ENCODE measurements around the gene GPATCH2L. TPM values are rescaled to one million over a fixed set of nuclear protein-coding genes. Genes with fewer than 3 reads are reported as not detected.

The GPATCH2L gene
- total and polyA plus RNA-seq, 2 of the 13 experiments (the other 11 are each of a cell fraction or from before 2014, with no cell fraction given): 14.4 to 29.0 TPM

- TF ChIP-seq ZNF503 (CRISPR knock-in tag; IDR thresholded peaks at IDR 0.05) (no peak), SMAD3 (CRISPR knock-in tag; IDR thresholded peaks at IDR 0.05) (no peak), SP2 (CRISPR knock-in tag; IDR thresholded peaks at IDR 0.05) (peak; percentile 80), GABPA (IDR thresholded peaks at IDR 0.05; ENCODE audit: low read depth, low read length) (peak; percentile 94), GABPA (CRISPR knock-in tag; IDR thresholded peaks at IDR 0.05; ENCODE audit: low read depth) (peak; percentile 97), ZNF335 (CRISPR knock-in tag; IDR thresholded peaks at IDR 0.05) (0 out of 2 replicates have a peak, but pooled peaks have one; percentile 22), ZNF792 (CRISPR knock-in tag; IDR thresholded peaks at IDR 0.05) (no peak), MYC (CRISPR knock-in tag; IDR thresholded peaks at IDR 0.05; ENCODE audit: borderline replicate concordance) (peak; percentile 16; the same call in 1 of the 2 replicates), SOX13 (IDR thresholded peaks at IDR 0.05) (no peak), SOX13 (CRISPR knock-in tag; conservative IDR thresholded peaks at IDR 0.05 in 1 of 2, IDR thresholded peaks at IDR 0.05 in 1 of 2) (no peak), SRSF9 (IDR thresholded peaks at IDR 0.05; ENCODE audit: borderline replicate concordance, insufficient read depth, low read depth, low read length, poor library complexity, severe bottlenecking) (no peak), KLF11 (CRISPR knock-in tag; IDR thresholded peaks at IDR 0.05) (peak; percentile 23; the same call in 1 of the 2 replicates), RFXAP (CRISPR knock-in tag; IDR thresholded peaks at IDR 0.05; ENCODE audit: borderline replicate concordance) (no peak), ZBTB3 (CRISPR knock-in tag; IDR thresholded peaks at IDR 0.05; ENCODE audit: borderline replicate concordance, low read depth) (0 out of 2 replicates have a peak, but pooled peaks have one; percentile 44), MZF1 (CRISPR knock-in tag; IDR thresholded peaks at IDR 0.05; ENCODE audit: borderline replicate concordance) (no peak), RBM22 (optimal IDR thresholded peaks at IDR 0.05; ENCODE audit: low read length) (no peak), POGZ (CRISPR knock-in tag; IDR thresholded peaks at IDR 0.05) (peak; percentile 93), IRF2 (CRISPR knock-in tag; IDR thresholded peaks at IDR 0.05) (peak; percentile 54; the same call in 1 of the 2 replicates), LBX2 (CRISPR knock-in tag; IDR thresholded peaks at IDR 0.05; ENCODE audit: borderline replicate concordance) (no peak), HDAC1 (CRISPR knock-in tag; IDR thresholded peaks at IDR 0.05) (peak; percentile 69), ZNF138 (CRISPR knock-in tag; IDR thresholded peaks at IDR 0.05; ENCODE audit: low read depth) (no peak), ZNF713 (CRISPR knock-in tag; IDR thresholded peaks at IDR 0.05) (no peak), BHLHE40 (IDR thresholded peaks at IDR 0.05; ENCODE audit: low read length) (no peak), ZNF790 (CRISPR knock-in tag; IDR thresholded peaks at IDR 0.05; ENCODE audit: borderline replicate concordance) (no peak), HNRNPLL (IDR thresholded peaks at IDR 0.05; ENCODE audit: low read depth, low read length, poor library complexity, severe bottlenecking) (peak; percentile 46), FOXC1 (CRISPR knock-in tag; IDR thresholded peaks at IDR 0.05; ENCODE audit: borderline replicate concordance) (no peak), PTBP1 (IDR thresholded peaks at IDR 0.05; ENCODE audit: low read depth, low read length, poor library complexity, severe bottlenecking) (no peak), ZBTB34 (CRISPR knock-in tag; IDR thresholded peaks at IDR 0.05) (no peak)
Observed at GRCh38 chr14:76151398-76152332, at the start of gene GPATCH2L (continued).
